Measurements from ENCODE around the gene TMEM132C. TPM values are rescaled to one million over a fixed set of nuclear protein-coding genes. Genes with fewer than 3 reads are reported as not detected.

TMEM132C gene
- total and polyA plus RNA-seq, 2 donors (not counting 1 experiment from before 2014, with no cell fraction given) = not detected

GRCh38 chr12:128288896-128289295 is 21.9 kb downstream of the TMEM132C start:
- H3K4me2 ChIP-seq (replicated peaks; ENCODE audit: low read depth, low read length, poor library complexity, severe bottlenecking) = no peak overlapping the region
- no peaks in the 10 kb centered on the region for H3K36me3 ChIP-seq (replicated peaks in 1 of 2; ENCODE audit: control extremely low read depth in 1 of 2, control insufficient read depth in 1 of 2, extremely low read depth in 1 of 2, insufficient read depth in 2 of 2, low read length in 1 of 2)
- ATAC-seq (ENCODE audit: low read depth) = no peak
- ChIA-PET CTCF (no interaction called here), POLR2A (no interaction called here)
- no peak for DNase-seq
- intact Hi-C loops (cut with micrococcal nuclease) = no loop called here
- H4K20me1 ChIP-seq (ENCODE audit: control insufficient read depth, insufficient read depth, low read length, poor library complexity, severe bottlenecking) = no peaks in the 10 kb centered on the region
- Mint-ChIP-seq H3K27me3 (no peaks in the 10 kb centered on the region), H3K9me3 (ENCODE audit: insufficient read depth) (no peaks in the 10 kb centered on the region), H3K4me3 (no peak overlapping the region), H3K27ac (no peak overlapping the region), H3K4me1 (no peaks in the 10 kb centered on the region)
- no peaks in the 10 kb centered on the region for H3K79me2 ChIP-seq (ENCODE audit: control insufficient read depth, insufficient read depth, low read length)
- 91% methylated on average over 13 of the region's 13 CpGs for WGBS (ENCODE audit: insufficient coverage)
- TF ChIP-seq CTCF (IDR thresholded peaks at IDR 0.05) (no peak), EZH2 (IDR thresholded peaks at IDR 0.05; ENCODE audit: borderline replicate concordance, insufficient read depth, low read depth, low read length, poor library complexity, severe bottlenecking) (no peak)
- H3K9me3 ChIP-seq (ENCODE audit: control extremely low read depth in 1 of 3, control insufficient read depth in 2 of 3, insufficient read depth in 1 of 3, low read length in 2 of 3) = peaks cover 0 to 10% (median 0%) of the 10 kb centered on the region in 3 donors
- H3K9ac ChIP-seq (ENCODE audit: low read length) = no peak overlapping the region
- no peak overlapping the region for H3K27ac ChIP-seq (ENCODE audit: low read length in 2 of 2)
- H3K27me3 ChIP-seq (replicated peaks in 1 of 4; ENCODE audit: control extremely low read depth in 1 of 4, control insufficient read depth in 3 of 4, insufficient read depth in 4 of 4, low read length in 3 of 4) = no peaks in the 10 kb centered on the region
- no peaks in the 10 kb centered on the region for H3K4me1 ChIP-seq (ENCODE audit: control insufficient read depth in 2 of 2, insufficient read depth in 2 of 2, low read length in 2 of 2)
- no peak overlapping the region for H2AFZ ChIP-seq (ENCODE audit: insufficient read depth, low read depth, low read length, poor library complexity, severe bottlenecking)
- H3K4me3 ChIP-seq (ENCODE audit: control extremely low read depth in 1 of 5, extremely low read depth in 1 of 5, insufficient read depth in 1 of 5, low read depth in 2 of 5, low read length in 4 of 5) = no peak overlapping the region

GRCh38 chr12:128290938-128291337 is 24.0 kb downstream of the TMEM132C start:
- ChIA-PET CTCF (no interaction called here), POLR2A (no interaction called here)
- no peaks in the 10 kb centered on the region for H3K36me3 ChIP-seq (replicated peaks in 1 of 2; ENCODE audit: control extremely low read depth in 1 of 2, control insufficient read depth in 1 of 2, extremely low read depth in 1 of 2, insufficient read depth in 2 of 2, low read length in 1 of 2)
- H3K27me3 ChIP-seq (replicated peaks in 1 of 4; ENCODE audit: control extremely low read depth in 1 of 4, control insufficient read depth in 3 of 4, insufficient read depth in 4 of 4, low read length in 3 of 4) = no peaks in the 10 kb centered on the region
- H3K27me3 Mint-ChIP-seq = no peaks in the 10 kb centered on the region
- H3K9ac ChIP-seq (ENCODE audit: low read length) = no peak overlapping the region
- no peaks in the 10 kb centered on the region for H4K20me1 ChIP-seq (ENCODE audit: control insufficient read depth, insufficient read depth, low read length, poor library complexity, severe bottlenecking)
- no peak overlapping the region for H3K27ac ChIP-seq (ENCODE audit: low read length in 2 of 2)
- H3K4me1 ChIP-seq (ENCODE audit: control insufficient read depth in 2 of 2, insufficient read depth in 2 of 2, low read length in 2 of 2) = no peaks in the 10 kb centered on the region
- H3K4me3 Mint-ChIP-seq = no peak overlapping the region
- H3K9me3 Mint-ChIP-seq (ENCODE audit: insufficient read depth) = no peaks in the 10 kb centered on the region
- H2AFZ ChIP-seq (ENCODE audit: insufficient read depth, low read depth, low read length, poor library complexity, severe bottlenecking) = no peak overlapping the region
- no peak overlapping the region for H3K4me2 ChIP-seq (replicated peaks; ENCODE audit: low read depth, low read length, poor library complexity, severe bottlenecking)
- H3K27ac Mint-ChIP-seq = no peak overlapping the region
- no peaks in the 10 kb centered on the region for H3K4me1 Mint-ChIP-seq
- intact Hi-C loops (cut with micrococcal nuclease) = no loop called here
- no peak for ATAC-seq (ENCODE audit: low read depth)
- TF ChIP-seq EZH2 (IDR thresholded peaks at IDR 0.05; ENCODE audit: borderline replicate concordance, insufficient read depth, low read depth, low read length, poor library complexity, severe bottlenecking) (no peak), CTCF (IDR thresholded peaks at IDR 0.05) (no peak)
- WGBS (ENCODE audit: insufficient coverage) = 79% methylated on average over 2 of the region's 6 CpGs
- no peak overlapping the region for H3K4me3 ChIP-seq (ENCODE audit: control extremely low read depth in 1 of 5, extremely low read depth in 1 of 5, insufficient read depth in 1 of 5, low read depth in 2 of 5, low read length in 4 of 5)
- DNase-seq = no peak
- H3K9me3 ChIP-seq (ENCODE audit: control extremely low read depth in 1 of 3, control insufficient read depth in 2 of 3, insufficient read depth in 1 of 3, low read length in 2 of 3) = peaks cover 0 to 9% (median 0%) of the 10 kb centered on the region in 3 donors
- no peaks in the 10 kb centered on the region for H3K79me2 ChIP-seq (ENCODE audit: control insufficient read depth, insufficient read depth, low read length)

All from B cell (primary cell).